Hepatocyte (in vitro differentiated cells): ENCODE measurements around the gene OLR1. TPM values are rescaled to one million over a fixed set of nuclear protein-coding genes. Genes with fewer than 3 reads are reported as not detected.
A peak's percentile ranks its signal among the peaks of the same experiment; 100 is the strongest.
"Not testable (repeated sequence)": the region's sequence is repeated elsewhere in the genome, so short reads cannot be mapped to it uniquely, and the experiment has no call there.

Experiments used
- DNase-seq: peaks from one replicate; pipeline ENCODE4 v3.0.0-alpha.2; 2016; ENCODE audit warnings: low spot score
- H2AFZ ChIP-seq: fragments of 200-600 bp; sonication (generic); 2 replicates; pipeline ENCODE4 v1.6.0; 2016; ENCODE audit warnings: antibody characterized with exemption, mild to moderate bottlenecking
- H3K27ac ChIP-seq: fragments of 200-600 bp; sonication (generic); 2 replicates; pipeline ENCODE4 v1.5.1; 2016; ENCODE audit warnings: mild to moderate bottlenecking
- H3K27me3 ChIP-seq: fragments of 200-600 bp; sonication (generic); 2 replicates; pipeline ENCODE4 v1.6.1; 2016
- H3K36me3 ChIP-seq: fragments of 200-600 bp; sonication (generic); replicated peaks from 2 replicates; pipeline ENCODE4 v1.5.1; 2016; ENCODE audit warnings: low read depth; ENCODE audit not compliant: insufficient read depth
- H3K4me1 ChIP-seq: fragments of 200-600 bp; sonication (generic); 2 replicates; pipeline ENCODE4 v1.5.1; 2016; ENCODE audit warnings: mild to moderate bottlenecking, moderate library complexity; ENCODE audit not compliant: insufficient read depth
- H3K4me2 ChIP-seq: fragments of 200-600 bp; sonication (generic); 2 replicates; pipeline ENCODE4 v1.6.0; 2016
- H3K4me3 ChIP-seq: fragments of 200-600 bp; sonication (generic); 2 replicates; pipeline ENCODE4 v1.5.1; 2016; ENCODE audit warnings: mild to moderate bottlenecking
- H3K79me2 ChIP-seq: fragments of 200-600 bp; sonication (generic); 2 replicates; pipeline ENCODE4 v1.6.0; 2017; ENCODE audit warnings: mild to moderate bottlenecking
- H3K9me2 ChIP-seq: fragments of 200-600 bp; sonication (generic); replicated peaks from 2 replicates; pipeline ENCODE4 v1.6.0; 2017; ENCODE audit warnings: mild to moderate bottlenecking; ENCODE audit not compliant: insufficient read depth
- H3K9me3 ChIP-seq: fragments of 200-600 bp; sonication (generic); 2 replicates; pipeline ENCODE4 v1.5.1; 2016; ENCODE audit warnings: low read depth, mild to moderate bottlenecking
- H4K20me1 ChIP-seq: fragments of 200-600 bp; sonication (generic); 2 replicates; pipeline ENCODE4 v1.6.0; 2016; ENCODE audit warnings: mild to moderate bottlenecking; ENCODE audit not compliant: insufficient read depth, poor library complexity, severe bottlenecking
- CTCF ChIP-seq: fragments of 200-600 bp; sonication (generic); IDR thresholded peaks from 2 replicates; pipeline ENCODE4 v1.5.1; 2016; ENCODE audit warnings: antibody characterized with exemption, mild to moderate bottlenecking; ENCODE audit not compliant: poor library complexity
- EZH2 ChIP-seq: fragments of 200-600 bp; sonication (generic); IDR thresholded peaks from 2 replicates; pipeline ENCODE4 v1.6.1; 2016; ENCODE audit warnings: antibody characterized with exemption, mild to moderate bottlenecking, borderline replicate concordance
- EZH2phosphoT487 ChIP-seq: fragments of 200-600 bp; sonication (generic); IDR thresholded peaks from one replicate; pipeline ENCODE4 v1.6.1; 2018; ENCODE audit warnings: antibody characterized with exemption, mild to moderate bottlenecking, low read depth, moderate library complexity; ENCODE audit not compliant: unreplicated experiment, severe bottlenecking
- WGBS: methylation state at CpG from one replicate; pipeline ENCODE4 v1.1.6; 2016; ENCODE audit warnings: low lambda C conversion rate; ENCODE audit errors: missing lambda C conversion rate; 5-methylcytosine and 5-hydroxymethylcytosine counted together
- polyA plus RNA-seq: library from polyadenylated mRNA; unstranded; fragments of >200 nt; fragmentation: Nextera tagmentation; extraction: Ambion mirVana; gene quantifications from 2 replicates; pipeline ENCODE4 v1.2.1, GENCODE V29; 2016
- total RNA-seq: library from RNA; depleted of rRNA; stranded (reverse); fragments of >200 nt; gene quantifications from 2 replicates; pipeline ENCODE4 v1.2.3, GENCODE V29; 2014

The OLR1 gene
- total and polyA plus RNA-seq, 2 experiments from 2014 or later = 6.4 to 15.1 TPM

- Histone ChIP-seq H3K9me3 (no peaks in the 10 kb centered on the region), H3K4me2 (no peak overlapping the region), H4K20me1 (peaks cover 3% of the 10 kb centered on the region), H3K9me2 (no peaks in the 10 kb centered on the region), H3K4me1 (no peaks in the 10 kb centered on the region), H3K27me3 (no peaks in the 10 kb centered on the region), H3K4me3 (no peak overlapping the region), H2AFZ (no peak overlapping the region), H3K36me3 (no peaks in the 10 kb centered on the region), H3K79me2 (peaks cover 9% of the 10 kb centered on the region), H3K27ac (no peak overlapping the region)
- DNase-seq = no peak
- no peak for TF ChIP-seq EZH2phosphoT487
- no peak for TF ChIP-seq EZH2
- no peak for TF ChIP-seq CTCF
- WGBS = 97% methylated on average over 15 of the region's 15 CpGs
Measured at GRCh38 chr12:10210225-10210624, 38.3 kb upstream of the OLR1 start.

GRCh38 chr12:10207136-10207535 lies 35.2 kb upstream of the OLR1 start:
- DNase-seq = no peak

GRCh38 chr12:10205220-10205807 lies 33.4 kb upstream of the OLR1 start:
- no peaks in the 10 kb centered on the region for H3K9me3 ChIP-seq
- no peak for TF ChIP-seq EZH2
- TF ChIP-seq CTCF = no peak
- H2AFZ ChIP-seq = no peak overlapping the region
- H3K36me3 ChIP-seq = no peaks in the 10 kb centered on the region
- DNase-seq = no peak
- H3K27me3 ChIP-seq = no peaks in the 10 kb centered on the region
- H3K4me2 ChIP-seq = no peak overlapping the region
- peak overlapping the region; percentile 39 for H3K27ac ChIP-seq
- WGBS = 89% methylated on average over 3 of the region's 3 CpGs
- H3K4me1 ChIP-seq = no peaks in the 10 kb centered on the region
- H3K4me3 ChIP-seq = no peak overlapping the region
- H3K9me2 ChIP-seq = no peaks in the 10 kb centered on the region
- no peaks in the 10 kb centered on the region for H3K79me2 ChIP-seq
- H4K20me1 ChIP-seq = no peaks in the 10 kb centered on the region

More at GRCh38 chr12:10207136-10207535, 35.2 kb upstream of the OLR1 start:
- Histone ChIP-seq H3K36me3 (no peaks in the 10 kb centered on the region), H3K27ac (no peak overlapping the region), H3K4me3 (no peak overlapping the region), H3K4me1 (no peaks in the 10 kb centered on the region), H3K9me2 (no peaks in the 10 kb centered on the region), H3K27me3 (no peaks in the 10 kb centered on the region), H3K4me2 (no peak overlapping the region), H3K9me3 (no peaks in the 10 kb centered on the region), H3K79me2 (no peaks in the 10 kb centered on the region), H2AFZ (no peak overlapping the region), H4K20me1 (no peaks in the 10 kb centered on the region)
- 60% methylated on average over 2 of the region's 2 CpGs for WGBS
- no peak for TF ChIP-seq EZH2
- no peak for TF ChIP-seq EZH2phosphoT487
- TF ChIP-seq CTCF = no peak

- 96% methylated on average over 2 of the region's 2 CpGs for WGBS
- H3K9me2 ChIP-seq, H3K4me3 ChIP-seq, DNase-seq, H3K9me3 ChIP-seq, H3K4me1 ChIP-seq, H3K27ac ChIP-seq, H4K20me1 ChIP-seq, H2AFZ ChIP-seq, H3K79me2 ChIP-seq, H3K36me3 ChIP-seq, H3K4me2 ChIP-seq, H3K27me3 ChIP-seq: not testable (repeated sequence)
Measured at GRCh38 chr12:10204495-10204894, 32.6 kb upstream of the OLR1 start.
